Astrocyte (in vitro differentiated cells and primary cell): ENCODE data around the gene DENND1C.

Source experiments
- EZH2 ChIP-seq: IDR thresholded peaks from 2 replicates; pipeline ENCODE4 v1.6.1; 2012; ENCODE audit warnings: mild to moderate bottlenecking, low read length, inconsistent platforms; ENCODE audit not compliant: insufficient read depth
- TF ChIP-seq, protein P1 (sequence below): IDR thresholded peaks from 2 replicates; pipeline ENCODE4 v1.5.1; 2011; ENCODE audit warnings: low read depth, mild to moderate bottlenecking, inconsistent platforms, low read length, moderate library complexity; ENCODE audit not compliant: insufficient read depth

DNA sequence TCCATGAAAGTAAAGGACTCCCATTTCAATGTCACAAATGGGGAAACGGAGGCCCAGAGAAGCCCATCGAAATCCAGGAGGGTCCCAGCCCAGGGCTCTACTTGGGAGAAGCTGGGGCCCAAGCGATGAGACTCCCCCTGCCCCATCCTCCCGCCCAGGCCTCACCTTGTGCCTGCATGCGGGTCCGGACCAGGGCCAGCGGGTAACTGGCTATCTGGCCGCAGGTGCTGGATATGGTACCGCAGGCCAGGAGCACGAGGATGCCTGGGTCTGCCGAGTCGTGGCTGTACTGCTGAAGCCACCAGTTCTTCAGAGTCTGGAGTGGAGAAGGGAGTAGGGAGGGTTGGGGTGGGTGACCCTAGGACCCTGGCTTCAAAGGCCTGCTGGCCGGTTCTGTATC, 37.6 kb downstream of the DENND1C start:
- TF ChIP-seq, protein P1, sequence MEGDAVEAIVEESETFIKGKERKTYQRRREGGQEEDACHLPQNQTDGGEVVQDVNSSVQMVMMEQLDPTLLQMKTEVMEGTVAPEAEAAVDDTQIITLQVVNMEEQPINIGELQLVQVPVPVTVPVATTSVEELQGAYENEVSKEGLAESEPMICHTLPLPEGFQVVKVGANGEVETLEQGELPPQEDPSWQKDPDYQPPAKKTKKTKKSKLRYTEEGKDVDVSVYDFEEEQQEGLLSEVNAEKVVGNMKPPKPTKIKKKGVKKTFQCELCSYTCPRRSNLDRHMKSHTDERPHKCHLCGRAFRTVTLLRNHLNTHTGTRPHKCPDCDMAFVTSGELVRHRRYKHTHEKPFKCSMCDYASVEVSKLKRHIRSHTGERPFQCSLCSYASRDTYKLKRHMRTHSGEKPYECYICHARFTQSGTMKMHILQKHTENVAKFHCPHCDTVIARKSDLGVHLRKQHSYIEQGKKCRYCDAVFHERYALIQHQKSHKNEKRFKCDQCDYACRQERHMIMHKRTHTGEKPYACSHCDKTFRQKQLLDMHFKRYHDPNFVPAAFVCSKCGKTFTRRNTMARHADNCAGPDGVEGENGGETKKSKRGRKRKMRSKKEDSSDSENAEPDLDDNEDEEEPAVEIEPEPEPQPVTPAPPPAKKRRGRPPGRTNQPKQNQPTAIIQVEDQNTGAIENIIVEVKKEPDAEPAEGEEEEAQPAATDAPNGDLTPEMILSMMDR, result no peak
- no peak for TF ChIP-seq EZH2
